HEK293T (cell line): ENCODE results near the gene SLC22A6.

ENCODE experiments used
- CTCF ChIA-PET: fragments of 350-600 bp; formaldehyde crosslinking; extraction: SDS; loops from one replicate; lab custom pipeline; 2021; ENCODE audit warnings: antibody characterized with exemption, inconsistent platforms; lab: Yijun Ruan, JAX
- POLR2A ChIA-PET: fragments of 350-600 bp; formaldehyde crosslinking; extraction: SDS; loops from one replicate; lab custom pipeline; 2020; ENCODE audit warnings: antibody characterized with exemption, inconsistent platforms; lab: Yijun Ruan, JAX
- DNase-seq: peaks from one replicate; pipeline ENCODE4 v3.0.0; 2012; ENCODE audit warnings: mixed read lengths; ENCODE audit errors: extremely low spot score
- ARNT ChIP-seq: fragments of 450-650 bp; IDR thresholded peaks from 2 replicates; pipeline ENCODE4 v1.6.1; 2017; ENCODE audit warnings: mild to moderate bottlenecking
- BHLHE40 ChIP-seq: fragments of 450-650 bp; IDR thresholded peaks from 2 replicates; pipeline ENCODE4 v1.6.1; 2016; ENCODE audit warnings: mild to moderate bottlenecking, moderate library complexity, borderline replicate concordance
- CTBP1 ChIP-seq: fragments of 450-650 bp; IDR thresholded peaks from 2 replicates; pipeline ENCODE4 v1.6.1; 2016; ENCODE audit warnings: borderline replicate concordance
- ELF4 ChIP-seq: fragments of 450-650 bp; IDR thresholded peaks from 2 replicates; pipeline ENCODE4 v1.6.1; 2017; ENCODE audit warnings: antibody characterized with exemption
- FOXA1 ChIP-seq: fragments of 450-650 bp; IDR thresholded peaks from 2 replicates; pipeline ENCODE4 v1.6.1; 2016; ENCODE audit warnings: mild to moderate bottlenecking
- FOXK2 ChIP-seq: fragments of 450-650 bp; IDR thresholded peaks from 2 replicates; pipeline ENCODE4 v1.6.1; 2016; ENCODE audit warnings: mild to moderate bottlenecking
- FOXM1 ChIP-seq: fragments of 450-650 bp; IDR thresholded peaks from 2 replicates; pipeline ENCODE4 v1.6.1; 2017; ENCODE audit warnings: mild to moderate bottlenecking, borderline replicate concordance
- HDGF ChIP-seq: fragments of 450-650 bp; IDR thresholded peaks from 2 replicates; pipeline ENCODE4 v1.6.1; 2017; ENCODE audit warnings: antibody characterized with exemption, borderline replicate concordance
- L3MBTL2 ChIP-seq: fragments of 450-650 bp; conservative IDR thresholded peaks from 2 replicates; pipeline ENCODE4 v1.6.1; 2016; ENCODE audit warnings: mild to moderate bottlenecking
- LEF1 ChIP-seq: fragments of 450-650 bp; IDR thresholded peaks from 2 replicates; pipeline ENCODE4 v1.6.1; 2017; ENCODE audit warnings: mild to moderate bottlenecking, borderline replicate concordance
- NFRKB ChIP-seq: fragments of 450-650 bp; IDR thresholded peaks from 2 replicates; pipeline ENCODE4 v1.6.1; 2016; ENCODE audit warnings: mild to moderate bottlenecking, moderate library complexity
- PKNOX1 ChIP-seq: fragments of 450-650 bp; IDR thresholded peaks from 2 replicates; pipeline ENCODE4 v1.6.1; 2016
- SP1 ChIP-seq: fragments of 450-650 bp; IDR thresholded peaks from 2 replicates; pipeline ENCODE4 v1.6.1; 2017
- SUZ12 ChIP-seq: fragments of 450-650 bp; IDR thresholded peaks from 2 replicates; pipeline ENCODE4 v1.6.1; 2016; ENCODE audit warnings: mild to moderate bottlenecking
- TARDBP ChIP-seq: fragments of 450-650 bp; IDR thresholded peaks from 2 replicates; pipeline ENCODE4 v1.6.1; 2016
- ZNF384 ChIP-seq: fragments of 450-650 bp; IDR thresholded peaks from 2 replicates; pipeline ENCODE4 v1.6.1; 2016

The SLC22A6 gene

DNA sequence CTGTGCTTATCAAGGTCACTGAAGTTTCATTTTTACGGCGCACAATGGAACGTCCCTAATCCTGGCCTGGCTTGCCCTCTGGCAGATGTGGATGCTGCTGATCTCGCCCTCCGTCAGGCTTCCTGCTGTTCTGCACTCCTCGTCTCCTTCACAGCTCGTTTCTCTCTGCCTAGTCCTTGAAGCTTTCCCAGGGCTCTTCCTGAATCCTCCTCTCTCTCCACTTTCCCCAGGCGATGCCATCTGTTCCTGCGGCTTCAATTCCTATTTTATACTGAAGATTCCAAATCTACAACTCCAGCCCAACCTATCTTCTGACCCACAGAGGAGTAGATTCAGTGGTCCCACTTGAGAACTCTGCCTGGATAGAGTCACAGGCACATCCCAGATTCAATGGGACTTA is 16.7 kb upstream of the SLC22A6 start:
- ChIA-PET CTCF (interaction anchor here (1.3 kb wide), 1 partner anchor 26 kb away, joined by 3 read pairs; no protein-coding TSS in a partner anchor), POLR2A (no interaction called here)
- no peak for TF ChIP-seq BHLHE40
- no peak for TF ChIP-seq LEF1
- TF ChIP-seq ZNF384: no peak
- no peak for TF ChIP-seq ELF4
- TF ChIP-seq NFRKB: no peak
- TF ChIP-seq CTBP1: no peak
- no peak for TF ChIP-seq TARDBP
- no peak for TF ChIP-seq ARNT
- no peak for TF ChIP-seq PKNOX1
- no peak for TF ChIP-seq FOXK2
- TF ChIP-seq SP1: no peak
- no peak for TF ChIP-seq FOXA1
- DNase-seq: no peak

GRCh38 chr11:62999649-63000048 is 14.9 kb upstream of the SLC22A6 start:
- ChIA-PET CTCF (interaction anchor here (1.0 kb wide), 1 partner anchor 21 kb away, joined by 3 read pairs; no protein-coding TSS in a partner anchor), POLR2A (no interaction called here)
- no peak for DNase-seq
- TF ChIP-seq PKNOX1: no peak
- no peak for TF ChIP-seq CTBP1
- no peak for TF ChIP-seq LEF1
- no peak for TF ChIP-seq SP1

GRCh38 chr11:62999156-62999555 is 14.4 kb upstream of the SLC22A6 start:
- ChIA-PET CTCF (interaction anchor here (1.0 kb wide), 1 partner anchor 22 kb away, joined by 3 read pairs; no protein-coding TSS in a partner anchor), POLR2A (no interaction called here)
- TF ChIP-seq NFRKB (no peak), SUZ12 (no peak), L3MBTL2 (no peak), HDGF (no peak), FOXA1 (no peak), BHLHE40 (no peak), SP1 (no peak)
- DNase-seq: no peak

DNA sequence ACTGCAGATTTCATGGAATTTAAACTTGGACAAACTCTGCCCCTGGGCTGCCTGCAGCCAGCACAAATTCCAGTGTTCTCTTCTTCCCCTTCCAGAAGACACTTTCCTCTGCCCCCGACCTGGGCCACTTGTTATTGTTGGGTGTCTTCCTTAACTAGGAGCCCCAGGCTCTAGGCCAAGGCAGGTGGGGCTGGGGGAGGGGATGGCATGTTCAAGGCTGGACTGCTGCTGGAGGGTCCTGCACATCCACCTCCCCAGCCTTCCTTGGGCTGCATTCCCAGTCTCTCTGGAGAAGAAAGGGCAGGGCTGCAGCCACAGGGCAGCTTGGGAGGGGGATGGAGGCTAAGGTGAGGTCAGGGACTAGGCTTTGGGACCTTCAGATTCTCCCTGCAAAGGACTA is 11.5 kb upstream of the SLC22A6 start:
- CTCF ChIA-PET: no interaction called here
- TF ChIP-seq NFRKB (no peak), FOXM1 (no peak), PKNOX1 (no peak), TARDBP (no peak), SP1 (no peak), SUZ12 (no peak), ARNT (no peak), L3MBTL2 (no peak), BHLHE40 (no peak), FOXK2 (no peak), CTBP1 (no peak), ELF4 (no peak), HDGF (no peak), ZNF384 (no peak), LEF1 (no peak), FOXA1 (no peak)
- DNase-seq: no peak
- POLR2A ChIA-PET: no interaction called here

GRCh38 chr11:62994775-62995174 is 10.0 kb upstream of the SLC22A6 start:
- CTCF ChIA-PET: interaction anchor here (1.3 kb wide), 1 partner anchor 89 kb away, joined by 4 read pairs; no protein-coding TSS in a partner anchor
- TF ChIP-seq SP1: no peak
- no peak for TF ChIP-seq HDGF
- no peak for TF ChIP-seq PKNOX1
- TF ChIP-seq SUZ12: no peak
- no peak for TF ChIP-seq ELF4
- no peak for TF ChIP-seq NFRKB
- TF ChIP-seq FOXA1: no peak
- TF ChIP-seq ARNT: no peak
- TF ChIP-seq CTBP1: no peak
- no peak for TF ChIP-seq ZNF384
- no peak for TF ChIP-seq L3MBTL2
- TF ChIP-seq FOXM1: no peak
- no peak for TF ChIP-seq BHLHE40
- DNase-seq: no peak
- POLR2A ChIA-PET: no interaction called here

GRCh38 chr11:62988276-62988675 is 3.5 kb upstream of the SLC22A6 start:
- ChIA-PET POLR2A (interaction anchor here (1.2 kb wide), 1 partner anchor 12 kb away, joined by 3 read pairs; no protein-coding TSS in a partner anchor), CTCF (no interaction called here)
- DNase-seq: no peak
- no peak for TF ChIP-seq BHLHE40
- no peak for TF ChIP-seq ARNT
- TF ChIP-seq CTBP1: no peak
- TF ChIP-seq HDGF: no peak
- no peak for TF ChIP-seq FOXA1
